ENCODE data around the gene SERPINE1. TPM values are rescaled to one million over a fixed set of nuclear protein-coding genes. Genes with fewer than 3 reads are reported as not detected.

SERPINE1 gene
- total and polyA plus RNA-seq, 2 of the 8 experiments (the other 6 are each of a cell fraction or from before 2014, with no cell fraction given) = 3.7 to 5.6 TPM

- no peaks in the 10 kb centered on the region for H4K20me1 ChIP-seq (replicated peaks in 1 of 2; ENCODE audit: control insufficient read depth in 1 of 2, insufficient read depth in 2 of 2, low read length in 2 of 2)
- TF ChIP-seq MAFK (IDR thresholded peaks at IDR 0.05; ENCODE audit: low read depth, low read length) (no peak), EP300 (IDR thresholded peaks at IDR 0.05; ENCODE audit: borderline replicate concordance in 1 of 2, low read depth in 2 of 2, low read length in 2 of 2) (no peak), NANOG (IDR thresholded peaks at IDR 0.05; ENCODE audit: insufficient read depth, low read depth, low read length, poor library complexity, severe bottlenecking) (no peak), PHF8 (conservative IDR thresholded peaks at IDR 0.05; ENCODE audit: low read depth, low read length) (no peak), RAD21 (IDR thresholded peaks at IDR 0.05 in 1 of 2, conservative IDR thresholded peaks at IDR 0.05 in 1 of 2; ENCODE audit: low read depth in 2 of 2, low read length in 2 of 2) (no peak), EZH2 (IDR thresholded peaks at IDR 0.05; ENCODE audit: low read depth, low read length, severe bottlenecking) (no peak)
- POLR2A ChIA-PET (ENCODE audit: partially characterized antibody) = interaction anchor here (1.5 to 3.2 kb wide), 3 partner anchors 9 to 25 kb away, joined by 3 to 15 read pairs (median 4); partner anchors contain the start of gene SERPINE1
- peak overlapping the region; percentile 8 for H2BK120ac ChIP-seq (replicated peaks; ENCODE audit: low read depth, low read length)
- no peak overlapping the region for H3K14ac ChIP-seq (ENCODE audit: insufficient read length)
- H2BK15ac ChIP-seq (ENCODE audit: low read length) = peak overlapping the region; percentile 37; the same call in 1 of the 2 replicates
- peak overlapping the region; percentile 3 for H3K4ac ChIP-seq (replicated peaks; ENCODE audit: insufficient read length, low read depth, low read length)
- CTCF ChIA-PET (ENCODE audit: partially characterized antibody) = interaction anchor here (0.6 to 2.5 kb wide), 9 partner anchors 8 to 135 kb away, joined by 3 to 11 read pairs (median 4); partner anchors contain the start of gene SERPINE1
- peak overlapping the region; percentile 97 for H2BK12ac ChIP-seq (ENCODE audit: low read depth, low read length)
- peak overlapping the region; percentile 96; the same call in 1 of the 2 replicates for H2BK20ac ChIP-seq (ENCODE audit: low read length)
- no peaks in the 10 kb centered on the region for H3K36me3 ChIP-seq (ENCODE audit: control insufficient read depth in 2 of 4, insufficient read depth in 4 of 4, low read length in 3 of 4)
- WGBS, 2 experiments (ENCODE audit: extremely low coverage in 1 of 2, insufficient coverage in 1 of 2, insufficient read length in 1 of 2, insufficient replicate concordance in 2 of 2, low coverage in 1 of 2, low lambda C conversion rate in 2 of 2, missing lambda C conversion rate in 1 of 2) = 92% methylated on average over 18 of the region's 18 CpGs; no CpG with 5 or more reads in 1 of the 2 experiments
- no peak for FAIRE-seq
- H4K5ac ChIP-seq (ENCODE audit: insufficient read length, low read depth, low read length) = peak overlapping the region; percentile 1
- H4K8ac ChIP-seq (ENCODE audit: extremely low read depth, insufficient read depth, low read length) = no peak overlapping the region
- peaks cover 0 to 17% (median 10%) of the 10 kb centered on the region in 4 experiments; a peak in 6 of 7 replicates for H3K4me1 ChIP-seq (replicated peaks in 1 of 4; ENCODE audit: control insufficient read depth in 3 of 4, insufficient read depth in 4 of 4, low read length in 3 of 4)
- H4K91ac ChIP-seq (replicated peaks; ENCODE audit: insufficient read length, low read length) = peak overlapping the region; percentile 53
- H2AFZ ChIP-seq (ENCODE audit: low read length) = no peak overlapping the region
- no peaks in the 10 kb centered on the region for H3K79me2 ChIP-seq (ENCODE audit: control insufficient read depth in 1 of 2, insufficient read depth in 2 of 2, low read length in 2 of 2)
- H3K9ac ChIP-seq (replicated peaks in 1 of 4; ENCODE audit: extremely low read depth in 1 of 4, low read depth in 3 of 4, low read length in 3 of 4) = no peak overlapping the region; a peak in 1 of 7 replicates
- H3K9me3 ChIP-seq (ENCODE audit: insufficient read depth in 2 of 2, low read depth in 1 of 2, low read length in 1 of 2) = no peaks in the 10 kb centered on the region
- H3K4me2 ChIP-seq (ENCODE audit: insufficient read depth in 1 of 2, low read depth in 2 of 2, low read length in 2 of 2) = peak overlapping the region in 1 of 2 experiments; percentile 28; a peak in 1 of 4 replicates
- H3K79me1 ChIP-seq (ENCODE audit: low read depth, low read length) = no peaks in the 10 kb centered on the region; the same call in 1 of the 2 replicates
- no peak overlapping the region for H3K23ac ChIP-seq (ENCODE audit: insufficient read length)
- H2BK5ac ChIP-seq (ENCODE audit: low read depth, low read length) = peak overlapping the region; percentile 86
- DNase-seq (ENCODE audit: low read depth in 1 of 2, low spot score in 2 of 2) = no peak
- H3K27me3 ChIP-seq (replicated peaks in 1 of 4; ENCODE audit: control insufficient read depth in 3 of 4, extremely low read depth in 1 of 4, insufficient read depth in 3 of 4, low read length in 3 of 4) = no peaks in the 10 kb centered on the region
- peak overlapping the region; percentile 4; the same call in 1 of the 2 replicates for H2AK5ac ChIP-seq (ENCODE audit: low read depth, low read length)
- H3K23me2 ChIP-seq (ENCODE audit: low read depth, low read length) = 0 out of 2 replicates have a peak, but pooled peaks cover 3% of the 10 kb centered on the region
- no peak overlapping the region for H3K27ac ChIP-seq (ENCODE audit: low read depth, low read length)
- H3K18ac ChIP-seq (ENCODE audit: extremely low read depth, low read length) = 0 out of 2 replicates have a peak overlapping the region, but pooled peaks have one; percentile 15
- H3K56ac ChIP-seq (replicated peaks; ENCODE audit: insufficient read length, low read depth, low read length) = no peak overlapping the region
- no peak overlapping the region for H3K4me3 ChIP-seq (ENCODE audit: extremely low read depth in 1 of 4, insufficient read depth in 2 of 4, low read depth in 3 of 4, low read length in 4 of 4)
Measured at GRCh38 chr7:101100858-101101847, 25.8 kb upstream of the SERPINE1 start.

Data from H1 (cell line).